Fibroblast of skin of left biceps (primary cell): Measurements from ENCODE around the gene NECTIN3.

Source experiments
- DNase-seq, 2 experiments: peaks; one replicate each; pipeline ENCODE4 v3.0.0-alpha.2; 2013; ENCODE audit warnings: low read depth in 2 of 2

NECTIN3 gene

DNA sequence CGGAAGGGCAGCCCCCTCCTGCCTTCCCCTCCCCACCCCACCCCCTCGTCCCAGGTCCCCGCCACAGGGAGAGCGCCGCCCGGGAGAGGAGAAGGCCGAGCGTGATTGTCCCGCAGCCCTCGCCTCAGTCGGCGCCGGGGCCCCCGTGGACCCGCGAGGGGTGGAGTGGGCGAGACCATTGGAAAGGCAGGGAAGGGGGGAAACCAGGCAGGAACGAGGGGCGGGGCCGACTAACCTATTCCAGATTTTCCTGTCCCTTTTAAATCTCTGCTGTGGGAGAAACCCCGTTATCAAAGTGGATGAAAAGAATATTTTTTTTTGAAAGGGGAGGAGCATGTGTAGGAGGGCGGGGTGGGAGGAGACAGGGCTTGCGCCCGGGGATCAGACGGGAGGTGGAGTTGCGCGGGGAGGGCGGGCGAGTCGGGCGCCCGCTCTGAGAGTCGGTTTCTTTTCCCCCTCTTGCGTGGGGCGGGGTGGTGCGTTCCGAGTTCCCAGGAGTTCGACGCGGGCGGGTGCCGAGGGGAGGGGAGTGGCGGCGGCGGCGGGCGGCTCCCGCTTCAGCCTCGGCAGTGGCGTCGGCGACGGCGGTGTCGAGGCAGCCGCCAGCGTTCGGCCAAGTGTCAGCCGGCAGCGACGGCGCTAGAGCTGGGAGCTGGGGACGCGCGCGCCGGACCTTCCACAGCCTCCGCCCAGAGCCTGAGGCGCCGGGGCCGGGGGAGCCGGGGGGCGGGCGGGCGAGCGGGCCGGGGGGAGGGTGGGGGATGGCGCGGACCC, at the start of gene NECTIN3:
Gene NECTIN3 (plus strand): TSS at position 560 of the 774 bp plus-strand sequence. CDS start 202 bp downstream, at position 762.
- DNase-seq: peak; percentile 98 to 99

DNA sequence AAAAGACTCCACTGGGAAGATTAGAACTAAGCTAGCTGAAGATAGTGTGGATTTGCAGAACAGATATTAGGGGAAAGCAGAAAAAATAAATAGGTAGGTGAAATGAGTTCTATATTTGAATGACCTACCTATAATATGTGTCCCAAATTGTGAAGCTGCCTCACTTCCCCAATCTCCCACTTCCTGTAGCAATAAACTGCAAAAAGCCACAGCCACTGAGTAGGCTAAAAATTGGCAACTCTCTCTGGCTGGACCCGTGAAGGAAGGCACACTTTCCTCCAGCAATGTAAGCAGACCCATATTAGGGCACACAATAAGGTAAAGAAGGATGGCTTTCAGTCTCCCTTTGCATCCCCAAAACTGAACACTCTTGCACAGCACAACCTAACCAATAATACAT, 43.7 kb upstream of the NECTIN3 start:
- no peak for DNase-seq

DNA sequence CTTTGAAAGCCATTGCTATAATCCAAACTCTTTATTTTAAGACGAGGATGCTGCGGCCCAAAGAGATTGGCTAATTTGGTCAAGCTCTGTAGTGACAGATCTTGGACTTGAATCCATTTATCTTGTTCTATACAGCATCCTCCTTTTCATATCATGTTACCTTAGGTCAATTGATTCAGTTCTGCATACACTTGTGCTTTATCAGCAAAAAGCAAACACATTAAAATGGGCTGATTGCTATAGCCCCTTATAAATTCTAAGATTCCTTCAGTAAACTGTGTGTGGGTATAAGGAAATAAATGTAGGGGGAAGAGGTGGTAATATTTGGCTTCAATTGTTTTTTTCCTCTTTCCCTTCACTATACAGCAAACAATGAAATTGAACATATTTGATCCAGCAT, 40.1 kb upstream of the NECTIN3 start:
- no peak for DNase-seq

- DNase-seq: no peak
Measured at GRCh38 chr3:111032677-111033076, 38.9 kb upstream of the NECTIN3 start.

GRCh38 chr3:111033470-111034050, 38.1 kb upstream of the NECTIN3 start:
- no peak for DNase-seq

GRCh38 chr3:111035316-111035715, 36.3 kb upstream of the NECTIN3 start:
- DNase-seq: no peak

DNA sequence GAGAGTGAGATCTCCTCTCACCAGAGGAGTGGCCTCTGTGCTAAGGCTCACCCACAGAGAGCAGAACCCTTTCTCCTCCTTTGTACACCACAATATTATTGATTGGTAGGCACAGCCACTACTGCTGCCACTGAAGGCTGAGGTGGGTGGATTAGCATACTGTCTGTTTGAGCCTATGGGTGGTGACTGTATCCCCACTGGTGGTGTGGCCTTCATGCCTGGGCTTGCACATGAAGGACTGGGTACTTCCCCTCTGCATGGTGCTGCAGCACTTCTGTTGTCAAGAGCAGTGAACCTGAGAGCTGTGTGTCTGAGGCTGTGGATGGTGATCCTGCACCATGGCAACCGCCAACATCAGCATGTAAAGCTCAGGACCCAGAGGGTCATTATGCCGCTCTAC, 35.7 kb upstream of the NECTIN3 start:
- no peak for DNase-seq

DNA sequence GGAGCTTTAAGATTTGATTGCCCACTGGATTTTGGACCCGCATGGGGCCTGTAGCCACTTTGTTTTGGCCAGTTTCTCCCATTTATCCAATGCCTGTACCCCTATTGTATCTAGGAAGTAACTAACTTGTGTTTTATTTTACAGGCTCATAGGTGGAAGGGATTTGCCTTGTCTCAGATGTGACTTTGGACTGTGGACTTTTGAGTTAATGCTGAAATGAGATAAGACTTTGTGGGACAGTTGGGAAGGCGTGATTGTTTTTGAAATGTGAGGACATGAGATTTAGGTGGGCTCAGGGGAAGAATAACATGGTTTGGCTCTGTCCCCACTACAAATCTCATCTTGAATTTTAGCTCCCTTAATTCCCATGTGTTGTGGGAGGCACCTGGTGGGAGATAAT, 30.7 kb upstream of the NECTIN3 start:
- no peak for DNase-seq

DNA sequence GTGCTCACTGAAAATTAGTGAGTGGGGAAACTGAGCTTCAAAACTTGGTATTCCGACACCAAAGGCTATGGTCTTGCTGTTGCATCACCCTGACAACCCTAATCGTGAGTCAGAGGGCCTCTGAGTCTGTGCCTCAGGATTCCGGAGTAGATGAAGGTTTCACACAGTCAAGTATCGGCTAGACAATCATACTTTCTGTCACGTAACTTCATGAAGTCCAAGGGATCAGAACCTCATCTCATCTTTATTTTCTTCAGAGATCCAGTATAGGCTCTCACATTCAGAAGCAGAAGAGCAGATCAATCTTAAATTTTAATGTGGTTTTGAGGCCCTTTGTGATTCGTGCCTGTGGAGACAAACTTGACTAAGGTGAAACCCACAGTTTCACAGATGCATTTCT, 26.1 kb upstream of the NECTIN3 start:
- DNase-seq: no peak

DNA sequence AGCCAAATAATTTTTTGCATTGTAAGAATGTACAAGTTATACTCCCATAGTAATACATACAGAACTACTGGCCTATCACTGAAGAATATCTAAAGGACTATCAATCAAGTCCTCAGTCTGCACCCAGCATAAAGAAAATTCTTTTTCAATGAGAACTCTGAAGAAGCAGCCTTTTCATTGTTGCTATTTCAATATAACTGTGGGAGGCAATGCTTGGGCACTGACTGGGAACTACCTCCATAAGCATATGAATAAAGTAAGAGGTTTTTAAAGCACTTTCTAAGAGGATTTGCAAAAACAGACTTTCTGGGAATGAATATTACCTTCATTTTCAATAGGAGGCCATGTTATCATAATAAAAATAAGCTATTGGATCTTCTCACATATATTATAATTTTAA, 24.6 kb upstream of the NECTIN3 start:
- DNase-seq: no peak

GRCh38 chr3:111047812-111048435, 23.7 kb upstream of the NECTIN3 start:
- no peak for DNase-seq

DNA sequence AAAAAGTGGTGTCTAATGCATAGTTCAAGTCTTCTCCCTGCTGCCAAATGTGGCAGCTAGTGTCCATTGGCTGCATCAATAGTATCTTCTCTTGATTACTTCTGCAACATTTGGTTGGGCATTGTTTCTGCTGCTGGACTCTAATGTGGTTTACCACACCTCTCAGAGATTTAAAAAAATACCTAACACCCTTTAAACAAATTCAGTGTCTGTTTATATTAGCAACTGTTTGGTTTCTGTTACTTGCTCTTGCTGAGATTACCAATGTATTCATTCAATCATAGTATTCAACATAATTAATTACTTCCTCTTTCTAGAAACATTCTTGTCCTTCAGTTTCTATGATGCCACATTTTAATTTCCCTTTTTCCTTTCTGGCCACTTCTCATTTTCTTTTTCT, 20.3 kb upstream of the NECTIN3 start:
- DNase-seq: no peak

DNA sequence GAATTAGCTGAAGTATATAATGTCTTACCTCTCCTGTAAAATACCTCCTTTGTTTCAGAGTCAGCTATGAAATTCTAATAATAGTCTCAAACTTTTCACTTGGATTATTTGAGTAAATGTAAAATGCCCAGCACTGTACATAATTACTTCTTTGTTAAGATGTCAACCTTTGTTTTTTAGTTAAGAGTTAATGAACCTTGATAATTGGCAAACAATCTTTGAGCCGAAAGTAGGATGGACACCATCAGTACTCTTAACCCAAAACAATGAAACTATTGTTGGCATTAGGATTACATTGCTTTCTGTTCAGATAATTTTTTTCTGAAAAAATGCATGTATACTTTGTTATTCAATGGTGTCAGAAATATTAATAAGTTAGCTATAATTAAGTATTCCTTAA, 3.0 kb upstream of the NECTIN3 start:
- DNase-seq: no peak

DNA sequence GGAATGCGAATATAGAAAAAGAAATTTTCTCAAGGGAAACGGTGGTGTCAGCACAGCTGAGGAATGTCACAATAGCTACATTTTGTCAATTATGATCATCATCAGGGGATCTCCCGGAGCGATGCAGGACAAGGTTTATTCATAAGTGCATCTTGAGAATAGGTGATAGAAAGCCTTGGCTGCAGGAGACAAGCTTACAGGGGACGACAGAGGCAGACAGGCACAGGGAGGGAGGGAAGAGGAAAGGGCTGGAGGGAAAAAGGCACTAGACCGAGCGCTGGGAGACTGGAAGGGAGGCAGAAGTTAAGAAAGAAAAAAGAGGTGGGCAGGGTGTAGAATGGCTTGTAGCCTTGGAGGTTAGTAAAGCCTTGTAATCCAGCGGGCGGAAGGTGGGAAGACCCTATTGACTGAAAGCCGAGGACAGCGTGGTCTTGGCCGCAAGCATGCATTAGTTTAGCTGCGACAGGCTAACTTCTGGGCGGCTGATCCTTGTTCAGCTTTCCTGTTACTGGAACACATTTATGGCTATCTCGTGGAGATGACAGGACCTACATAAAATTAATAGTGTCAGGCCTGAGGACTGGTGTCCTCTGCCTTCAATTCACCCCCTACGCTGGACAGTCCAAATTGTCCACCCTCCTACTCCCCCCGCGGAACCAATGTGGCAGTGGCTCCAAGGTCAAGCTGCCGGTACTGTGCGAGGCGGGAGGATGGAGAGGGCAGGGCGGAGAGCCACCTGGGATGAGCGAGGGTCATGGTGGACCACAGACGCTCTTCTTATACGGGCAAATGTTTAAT, 1.4 kb upstream of the NECTIN3 start:
- DNase-seq: no peak

DNA sequence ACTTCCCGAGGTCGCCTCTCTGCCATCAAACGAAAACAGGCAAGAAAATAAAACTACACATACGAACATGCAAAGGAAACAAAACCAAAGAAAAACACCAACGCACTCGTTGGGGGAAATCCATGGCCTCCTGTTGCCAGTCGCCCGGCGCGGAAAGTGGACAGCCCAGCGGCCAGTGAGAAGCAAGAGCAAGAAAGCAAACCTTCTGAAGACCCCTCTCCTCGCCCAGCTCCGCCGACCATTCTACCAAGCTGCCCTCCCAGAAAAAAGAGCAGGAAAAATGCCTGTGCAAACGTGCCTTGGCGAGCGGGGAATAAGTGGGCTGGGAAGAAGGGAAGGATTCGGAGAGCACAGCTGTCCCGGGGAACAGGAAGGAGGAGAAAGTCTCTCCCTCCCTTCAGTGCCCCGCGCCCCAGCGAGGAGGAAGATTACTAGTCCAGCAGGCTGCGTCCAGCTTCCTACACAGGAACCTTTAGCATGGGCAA, 802 bp upstream of the NECTIN3 start:
- DNase-seq: no peak

DNA sequence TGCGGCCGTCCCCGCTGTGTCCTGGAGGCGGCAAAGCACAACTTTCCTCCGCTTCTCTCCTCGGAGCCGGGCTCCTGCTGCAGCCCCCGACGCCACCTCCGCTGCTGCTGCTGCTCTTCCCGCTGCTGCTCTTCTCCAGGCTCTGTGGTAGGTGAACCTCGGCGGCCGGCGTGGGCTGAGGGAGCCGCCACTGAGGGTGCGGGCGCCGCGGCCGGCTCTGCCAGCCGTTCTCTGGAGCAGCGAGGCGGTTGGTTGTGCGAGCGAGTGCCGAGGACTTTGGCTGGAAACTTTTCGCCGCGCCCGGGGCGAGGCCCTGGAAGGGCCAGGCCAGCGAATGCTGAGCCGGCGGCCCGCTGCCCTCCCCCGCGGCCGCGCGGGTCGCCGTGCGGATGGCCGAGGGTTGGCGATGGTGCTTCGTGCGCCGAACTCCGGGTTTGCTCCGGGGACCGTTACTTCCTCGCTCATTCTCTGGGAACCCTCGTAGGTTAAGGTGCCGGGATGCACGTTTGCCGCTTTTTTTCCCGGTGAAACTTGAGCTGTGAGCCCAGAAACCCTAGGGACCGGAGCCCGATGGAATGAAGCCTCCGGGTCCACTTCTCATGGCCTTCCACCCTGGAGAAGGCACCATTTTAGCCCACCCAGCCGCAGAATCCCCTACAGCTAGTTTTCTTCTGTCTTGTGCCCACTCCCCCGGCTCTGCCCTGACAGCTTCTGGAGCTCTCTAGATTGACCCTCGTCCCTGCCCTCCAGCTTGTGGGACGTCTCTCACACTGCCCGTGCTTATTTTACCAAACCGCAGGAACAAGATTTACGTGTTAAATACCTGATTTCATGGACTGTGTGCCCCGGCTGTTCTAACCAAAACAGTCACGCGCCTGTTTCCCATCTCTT, 660 bp downstream of the NECTIN3 start:
- DNase-seq: no peak

- DNase-seq: no peak
Measured at GRCh38 chr3:111073218-111073617, 1.6 kb downstream of the NECTIN3 start.

DNA sequence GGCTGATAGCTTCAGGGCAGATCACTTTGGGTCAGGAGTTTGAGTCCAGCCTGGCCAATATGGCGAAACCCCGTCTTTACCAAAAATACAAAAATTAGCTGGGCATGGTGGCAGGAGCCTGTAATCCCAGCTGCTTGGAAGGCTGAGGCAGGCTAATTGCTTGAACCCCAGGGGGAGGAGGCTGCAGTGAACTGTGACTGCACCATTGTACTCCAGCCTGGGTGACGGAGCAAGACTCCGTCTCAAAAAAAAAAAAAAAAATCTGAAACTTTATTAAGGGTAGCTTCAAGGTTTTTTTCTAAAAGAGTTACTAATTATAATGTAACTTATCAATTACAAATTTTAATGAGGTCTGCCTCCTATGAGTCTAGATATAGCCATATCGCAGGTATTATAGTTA, 5.1 kb downstream of the NECTIN3 start:
- DNase-seq: no peak

DNA sequence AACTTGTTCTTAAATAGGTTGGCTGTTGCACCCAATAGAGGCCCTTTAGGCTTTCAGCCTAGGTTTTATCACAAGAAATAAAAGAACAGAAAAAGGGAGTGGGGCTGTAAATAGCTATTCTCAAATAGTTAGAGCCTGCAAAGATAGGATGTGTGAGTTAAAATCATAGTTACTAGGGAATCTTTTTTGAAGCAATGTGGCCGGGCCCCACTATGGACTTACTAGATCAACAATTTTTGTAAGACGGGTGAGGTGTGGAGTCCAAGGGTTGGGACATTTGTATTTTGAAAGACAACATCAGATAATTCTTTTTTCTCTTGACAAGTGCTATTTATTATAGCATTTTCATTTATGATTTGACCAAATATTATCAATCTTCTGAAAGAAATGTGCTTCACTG, 5.8 kb downstream of the NECTIN3 start:
- DNase-seq: no peak

- peak in 1 of 2 experiments; percentile 46 for DNase-seq
Measured at GRCh38 chr3:111080413-111080812, 8.8 kb downstream of the NECTIN3 start.

- no peak for DNase-seq
Measured at GRCh38 chr3:111081008-111081545, 9.5 kb downstream of the NECTIN3 start.
